Measurements from ENCODE around the gene MYLK. TPM values are rescaled to one million over a fixed set of nuclear protein-coding genes. Genes with fewer than 3 reads are reported as not detected.

MYLK gene, protein sequence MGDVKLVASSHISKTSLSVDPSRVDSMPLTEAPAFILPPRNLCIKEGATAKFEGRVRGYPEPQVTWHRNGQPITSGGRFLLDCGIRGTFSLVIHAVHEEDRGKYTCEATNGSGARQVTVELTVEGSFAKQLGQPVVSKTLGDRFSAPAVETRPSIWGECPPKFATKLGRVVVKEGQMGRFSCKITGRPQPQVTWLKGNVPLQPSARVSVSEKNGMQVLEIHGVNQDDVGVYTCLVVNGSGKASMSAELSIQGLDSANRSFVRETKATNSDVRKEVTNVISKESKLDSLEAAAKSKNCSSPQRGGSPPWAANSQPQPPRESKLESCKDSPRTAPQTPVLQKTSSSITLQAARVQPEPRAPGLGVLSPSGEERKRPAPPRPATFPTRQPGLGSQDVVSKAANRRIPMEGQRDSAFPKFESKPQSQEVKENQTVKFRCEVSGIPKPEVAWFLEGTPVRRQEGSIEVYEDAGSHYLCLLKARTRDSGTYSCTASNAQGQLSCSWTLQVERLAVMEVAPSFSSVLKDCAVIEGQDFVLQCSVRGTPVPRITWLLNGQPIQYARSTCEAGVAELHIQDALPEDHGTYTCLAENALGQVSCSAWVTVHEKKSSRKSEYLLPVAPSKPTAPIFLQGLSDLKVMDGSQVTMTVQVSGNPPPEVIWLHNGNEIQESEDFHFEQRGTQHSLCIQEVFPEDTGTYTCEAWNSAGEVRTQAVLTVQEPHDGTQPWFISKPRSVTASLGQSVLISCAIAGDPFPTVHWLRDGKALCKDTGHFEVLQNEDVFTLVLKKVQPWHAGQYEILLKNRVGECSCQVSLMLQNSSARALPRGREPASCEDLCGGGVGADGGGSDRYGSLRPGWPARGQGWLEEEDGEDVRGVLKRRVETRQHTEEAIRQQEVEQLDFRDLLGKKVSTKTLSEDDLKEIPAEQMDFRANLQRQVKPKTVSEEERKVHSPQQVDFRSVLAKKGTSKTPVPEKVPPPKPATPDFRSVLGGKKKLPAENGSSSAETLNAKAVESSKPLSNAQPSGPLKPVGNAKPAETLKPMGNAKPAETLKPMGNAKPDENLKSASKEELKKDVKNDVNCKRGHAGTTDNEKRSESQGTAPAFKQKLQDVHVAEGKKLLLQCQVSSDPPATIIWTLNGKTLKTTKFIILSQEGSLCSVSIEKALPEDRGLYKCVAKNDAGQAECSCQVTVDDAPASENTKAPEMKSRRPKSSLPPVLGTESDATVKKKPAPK (N-terminal part only)
- total RNA-seq (10 to 100 TPM in 1 of 2 donors, 1 to 10 TPM in 1; 2.1 to 52.1 TPM), total RNA-seq (0.12 to 0.15 reads per million in 2 donors)

DNA sequence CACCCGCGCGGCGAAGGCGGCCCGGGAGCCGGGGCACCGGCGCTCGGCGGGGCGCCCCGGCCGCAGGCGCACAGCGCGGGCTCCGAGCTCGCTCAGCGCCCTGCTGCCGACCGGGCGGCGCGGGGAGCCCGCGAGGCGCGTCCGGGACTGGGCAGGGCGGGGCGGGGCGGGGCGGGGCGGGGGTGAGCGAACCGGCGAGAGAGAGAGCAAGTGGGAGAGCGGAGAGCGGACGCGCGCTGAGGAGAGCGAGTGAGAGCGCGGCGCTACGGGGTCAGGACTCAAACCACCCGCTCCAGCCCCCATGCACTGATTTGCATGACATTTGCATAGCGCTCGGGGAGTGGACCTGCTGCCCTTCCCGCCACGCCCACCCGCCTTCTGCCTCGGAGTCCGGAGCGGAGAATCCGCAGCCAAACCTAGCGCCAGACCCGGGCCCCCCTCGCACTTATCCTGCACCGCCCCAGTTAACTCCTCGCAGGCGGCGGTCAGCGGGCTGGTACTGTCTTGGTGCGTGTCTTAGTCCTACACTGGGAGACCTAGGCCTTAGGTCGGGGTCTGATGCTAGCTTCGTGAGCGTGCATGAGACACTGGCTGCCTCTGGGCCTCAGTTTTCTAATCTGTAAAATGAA lies at the start of gene MYLK:
MYLK (minus strand) TSS at position 130 of the 629 bp plus-strand sequence. CDS start 90,491 bp downstream, outside the sequence.
- Mint-ChIP-seq H3K36me3 (ENCODE audit: low read depth) (peaks cover 4% of the 10 kb centered on the region), H3K27me3 (peaks cover 72% of the 10 kb centered on the region), H3K27ac (no peak within 1 kb of the TSS), H3K4me1 (peaks cover 9% of the 10 kb centered on the region), H3K4me3 (peak within 1 kb of the TSS; percentile 80)
- no peaks in the 10 kb centered on the region for H3K9me3 ChIP-seq (ENCODE audit: control insufficient read depth, low read length, poor library complexity, severe bottlenecking)
- DNase-seq, result peak in 1 of 3 donors; percentile 9
- peak; percentile 67 for ATAC-seq

DNA sequence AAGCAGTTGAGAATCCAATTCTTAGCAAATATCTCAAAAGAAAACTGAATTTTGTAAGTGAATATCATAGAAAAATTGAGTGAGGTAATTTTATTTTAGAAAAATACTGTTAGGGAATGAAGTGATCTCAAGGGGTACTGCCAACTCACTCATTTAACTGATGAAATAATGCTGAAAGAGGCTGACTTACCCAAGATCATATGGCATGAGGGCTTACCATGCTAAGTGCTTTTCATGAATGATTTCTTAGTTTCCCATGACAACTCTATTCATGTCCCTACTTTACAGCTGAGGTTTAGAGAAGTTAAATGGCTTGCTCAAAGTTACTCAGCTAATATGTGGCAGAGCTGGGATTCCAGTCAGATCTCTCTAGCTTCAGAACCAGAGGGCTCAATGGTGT lies 46.3 kb upstream of the MYLK start:
- ATAC-seq (no peak), DNase-seq (no peak)
- peaks cover 8% of the 10 kb centered on the region for H3K36me3 Mint-ChIP-seq (ENCODE audit: low read depth)
- H3K27ac Mint-ChIP-seq, result no peak overlapping the region
- H3K27me3 Mint-ChIP-seq, result no peaks in the 10 kb centered on the region
- H3K4me3 Mint-ChIP-seq, result no peak overlapping the region
- no peaks in the 10 kb centered on the region for H3K4me1 Mint-ChIP-seq
- H3K9me3 ChIP-seq (ENCODE audit: control insufficient read depth, low read length, poor library complexity, severe bottlenecking), result no peaks in the 10 kb centered on the region

DNA sequence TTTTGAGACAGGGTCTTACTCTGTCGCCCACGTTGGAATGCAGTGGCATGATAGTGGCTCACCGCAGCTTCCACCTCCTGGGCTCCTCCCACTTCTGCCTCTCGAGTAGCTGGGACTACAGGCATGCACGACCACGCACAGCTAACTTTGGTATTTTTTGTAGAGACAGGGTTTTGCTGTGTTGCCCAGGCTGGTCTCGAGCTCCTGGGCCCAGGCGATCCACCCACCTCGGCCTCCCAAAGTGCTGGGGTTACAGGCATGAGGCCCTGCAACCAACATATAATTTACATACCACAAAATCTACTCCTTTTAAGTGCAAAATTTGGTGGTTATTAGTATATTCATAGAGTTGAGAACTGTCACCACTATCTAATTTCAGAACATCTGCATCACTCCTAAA lies 45.2 kb upstream of the MYLK start:
- no peaks in the 10 kb centered on the region for H3K4me1 Mint-ChIP-seq
- no peaks in the 10 kb centered on the region for H3K27me3 Mint-ChIP-seq
- DNase-seq (no peak), ATAC-seq (no peak)
- peaks cover 12% of the 10 kb centered on the region for H3K36me3 Mint-ChIP-seq (ENCODE audit: low read depth)
- H3K27ac Mint-ChIP-seq, result no peak overlapping the region
- no peaks in the 10 kb centered on the region for H3K9me3 ChIP-seq (ENCODE audit: control insufficient read depth, low read length, poor library complexity, severe bottlenecking)
- no peak overlapping the region for H3K4me3 Mint-ChIP-seq

DNA sequence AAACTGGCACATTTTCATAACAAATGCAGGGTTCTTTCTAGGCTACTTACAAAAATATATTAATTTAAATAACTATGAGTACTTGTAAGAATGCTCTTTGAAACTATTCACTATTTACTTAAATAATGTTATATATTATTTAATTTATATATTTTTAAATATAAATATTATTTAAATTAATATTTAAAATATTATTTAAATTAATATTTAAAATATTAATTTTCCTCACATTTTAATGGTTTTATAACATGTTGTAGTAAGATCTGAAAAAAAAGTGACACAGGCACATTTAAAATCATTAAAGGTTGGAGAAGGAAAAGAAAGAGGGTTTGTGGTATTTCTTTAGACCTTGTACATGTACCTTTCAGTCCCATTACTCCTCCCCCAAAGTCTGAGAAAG lies 42.3 kb upstream of the MYLK start:
- Mint-ChIP-seq H3K27ac (no peak overlapping the region), H3K4me3 (no peak overlapping the region), H3K27me3 (no peaks in the 10 kb centered on the region), H3K4me1 (no peaks in the 10 kb centered on the region), H3K36me3 (ENCODE audit: low read depth) (peaks cover 15% of the 10 kb centered on the region)
- ATAC-seq (no peak), DNase-seq (no peak)
- no peaks in the 10 kb centered on the region for H3K9me3 ChIP-seq (ENCODE audit: control insufficient read depth, low read length, poor library complexity, severe bottlenecking)

DNA sequence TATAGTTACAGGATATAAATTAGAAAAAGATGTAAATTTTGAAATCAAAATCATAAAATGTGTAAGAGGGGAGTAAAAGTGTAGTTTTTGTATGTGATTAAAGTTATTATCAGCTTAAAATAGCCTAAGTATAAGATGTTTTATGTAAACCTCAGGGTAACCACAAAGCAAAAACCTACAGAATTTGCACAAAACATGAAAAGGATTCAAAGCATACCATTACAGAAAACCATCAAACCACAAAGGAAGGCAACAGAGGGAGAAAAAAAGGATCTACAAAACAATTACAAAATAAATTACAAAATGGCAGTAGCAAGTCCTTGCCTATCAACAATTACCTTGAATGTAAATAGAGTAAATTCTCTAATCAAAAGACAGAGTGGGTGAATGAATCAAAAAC lies 36.7 kb upstream of the MYLK start:
- H3K9me3 ChIP-seq (ENCODE audit: control insufficient read depth, low read length, poor library complexity, severe bottlenecking), result peaks cover 5% of the 10 kb centered on the region
- Mint-ChIP-seq H3K4me3 (no peak overlapping the region), H3K36me3 (ENCODE audit: low read depth) (peaks cover 18% of the 10 kb centered on the region), H3K27me3 (no peaks in the 10 kb centered on the region), H3K27ac (no peak overlapping the region), H3K4me1 (no peaks in the 10 kb centered on the region)
- DNase-seq (no peak), ATAC-seq (no peak)

DNA sequence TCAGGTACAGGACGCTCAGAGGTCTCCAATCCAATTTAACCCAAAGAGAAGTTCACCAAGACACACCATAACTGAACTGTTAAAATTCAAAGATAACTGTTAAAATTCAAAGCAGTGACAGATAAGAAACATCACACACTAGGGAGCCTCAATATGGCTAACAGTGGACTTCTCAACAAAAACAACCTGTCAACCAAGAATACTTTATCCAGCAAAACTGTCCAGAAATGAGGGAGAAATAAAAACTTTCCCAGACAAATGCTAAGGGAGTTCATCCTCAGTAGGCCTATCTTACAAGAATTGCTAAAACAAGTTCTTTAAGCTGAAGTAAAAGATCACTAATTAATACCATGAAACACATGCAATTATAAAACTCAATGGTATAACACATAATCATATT lies 36.3 kb upstream of the MYLK start:
- no peak for ATAC-seq
- Mint-ChIP-seq H3K4me3 (no peak overlapping the region), H3K27me3 (no peaks in the 10 kb centered on the region), H3K36me3 (ENCODE audit: low read depth) (peaks cover 18% of the 10 kb centered on the region), H3K27ac (no peak overlapping the region), H3K4me1 (no peaks in the 10 kb centered on the region)
- peaks cover 5% of the 10 kb centered on the region for H3K9me3 ChIP-seq (ENCODE audit: control insufficient read depth, low read length, poor library complexity, severe bottlenecking)
- no peak for DNase-seq

DNA sequence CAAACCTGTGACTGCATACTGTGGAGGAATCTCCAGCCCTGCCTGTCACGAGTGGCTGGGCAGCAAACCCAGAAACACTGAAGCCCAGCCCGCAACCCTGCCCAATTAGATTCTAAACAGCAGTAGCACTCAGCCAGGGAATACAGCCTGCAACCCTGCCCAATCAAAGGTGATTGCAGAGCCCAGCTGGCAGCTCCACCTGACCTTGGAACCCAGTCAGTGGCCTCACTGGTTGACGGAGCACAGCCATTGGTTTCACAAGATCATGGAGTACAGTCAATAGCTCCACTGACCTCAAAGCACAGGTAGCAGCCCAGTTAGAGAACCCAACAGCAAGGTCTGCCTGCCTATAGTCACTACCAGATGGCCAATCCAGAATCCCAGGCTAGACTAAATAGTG lies 35.2 kb upstream of the MYLK start:
- peaks cover 5% of the 10 kb centered on the region for H3K9me3 ChIP-seq (ENCODE audit: control insufficient read depth, low read length, poor library complexity, severe bottlenecking)
- no peak overlapping the region for H3K27ac Mint-ChIP-seq
- no peaks in the 10 kb centered on the region for H3K4me1 Mint-ChIP-seq
- peaks cover 13% of the 10 kb centered on the region for H3K36me3 Mint-ChIP-seq (ENCODE audit: low read depth)
- no peak overlapping the region for H3K4me3 Mint-ChIP-seq
- H3K27me3 Mint-ChIP-seq, result no peaks in the 10 kb centered on the region
- DNase-seq (no peak), ATAC-seq (no peak)

DNA sequence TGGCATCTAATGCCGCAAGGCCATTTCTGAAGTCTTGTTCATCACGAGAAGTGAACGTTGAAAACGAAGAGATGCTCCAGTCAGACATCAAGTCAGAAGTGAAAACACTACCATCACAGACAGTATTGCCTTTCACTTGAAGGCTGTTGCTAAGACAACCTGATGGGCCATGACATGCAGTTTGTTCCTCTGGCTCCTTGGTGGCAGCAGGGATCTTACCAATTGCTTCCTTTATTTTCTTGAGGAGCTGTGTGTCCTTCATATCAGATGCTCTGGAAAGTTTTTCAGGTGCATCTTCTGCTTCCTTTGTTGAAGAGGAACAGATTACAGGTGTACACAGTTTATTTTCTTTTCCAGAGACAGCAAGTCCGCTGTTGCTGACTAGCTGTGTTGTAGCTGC lies 30.7 kb upstream of the MYLK start:
- Mint-ChIP-seq H3K27ac (no peak overlapping the region), H3K27me3 (no peaks in the 10 kb centered on the region), H3K36me3 (ENCODE audit: low read depth) (no peaks in the 10 kb centered on the region), H3K4me1 (no peaks in the 10 kb centered on the region), H3K4me3 (no peak overlapping the region)
- no peak for DNase-seq
- ATAC-seq, result no peak
- H3K9me3 ChIP-seq (ENCODE audit: control insufficient read depth, low read length, poor library complexity, severe bottlenecking), result no peaks in the 10 kb centered on the region

DNA sequence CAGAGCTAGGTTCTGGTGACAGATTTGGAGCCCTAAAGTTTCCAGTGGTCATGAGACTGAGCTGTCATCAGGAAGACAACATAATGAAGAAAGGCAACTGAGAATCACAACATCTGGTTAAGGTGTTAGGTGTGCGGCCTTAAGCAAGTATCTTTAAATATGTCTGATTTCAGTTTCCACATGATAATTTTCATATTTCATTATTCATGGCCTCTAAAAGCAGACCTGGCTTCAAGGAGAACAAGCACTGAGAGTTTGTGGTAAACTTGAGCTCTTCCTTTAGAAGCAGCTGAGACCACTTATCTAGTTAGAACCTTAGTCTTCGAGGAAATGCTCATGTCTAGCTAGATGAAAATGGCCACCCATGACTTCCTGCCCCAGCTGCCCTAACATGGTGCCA lies 25.7 kb upstream of the MYLK start:
- Mint-ChIP-seq H3K4me1 (no peaks in the 10 kb centered on the region), H3K36me3 (ENCODE audit: low read depth) (no peaks in the 10 kb centered on the region), H3K27ac (no peak overlapping the region), H3K4me3 (no peak overlapping the region), H3K27me3 (no peaks in the 10 kb centered on the region)
- DNase-seq (no peak), ATAC-seq (no peak)
- no peaks in the 10 kb centered on the region for H3K9me3 ChIP-seq (ENCODE audit: control insufficient read depth, low read length, poor library complexity, severe bottlenecking)

DNA sequence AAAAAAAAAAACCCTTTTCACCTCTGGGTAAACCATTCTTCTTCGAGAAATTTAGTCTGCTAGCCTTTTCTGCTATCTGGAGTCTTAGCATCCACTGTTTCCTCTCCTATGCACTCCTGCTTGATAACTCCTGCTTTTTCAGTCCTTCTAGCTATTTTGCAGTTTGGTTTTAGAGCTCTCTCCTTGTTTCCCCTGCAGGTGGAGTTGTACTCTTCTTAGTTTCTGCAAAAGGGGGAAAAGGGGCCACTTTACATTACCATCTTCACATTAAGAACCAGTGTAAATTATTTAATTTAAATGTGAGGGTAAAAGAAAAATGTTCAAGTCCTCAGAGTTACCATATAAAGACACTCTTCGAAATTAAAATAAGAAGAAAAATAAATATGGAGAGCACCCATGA lies 23.6 kb upstream of the MYLK start:
- ATAC-seq (no peak), DNase-seq (no peak)
- Mint-ChIP-seq H3K27ac (no peak overlapping the region), H3K27me3 (peaks cover 7% of the 10 kb centered on the region), H3K36me3 (ENCODE audit: low read depth) (peaks cover 2% of the 10 kb centered on the region), H3K4me1 (no peaks in the 10 kb centered on the region), H3K4me3 (no peak overlapping the region)
- H3K9me3 ChIP-seq (ENCODE audit: control insufficient read depth, low read length, poor library complexity, severe bottlenecking), result no peaks in the 10 kb centered on the region

DNA sequence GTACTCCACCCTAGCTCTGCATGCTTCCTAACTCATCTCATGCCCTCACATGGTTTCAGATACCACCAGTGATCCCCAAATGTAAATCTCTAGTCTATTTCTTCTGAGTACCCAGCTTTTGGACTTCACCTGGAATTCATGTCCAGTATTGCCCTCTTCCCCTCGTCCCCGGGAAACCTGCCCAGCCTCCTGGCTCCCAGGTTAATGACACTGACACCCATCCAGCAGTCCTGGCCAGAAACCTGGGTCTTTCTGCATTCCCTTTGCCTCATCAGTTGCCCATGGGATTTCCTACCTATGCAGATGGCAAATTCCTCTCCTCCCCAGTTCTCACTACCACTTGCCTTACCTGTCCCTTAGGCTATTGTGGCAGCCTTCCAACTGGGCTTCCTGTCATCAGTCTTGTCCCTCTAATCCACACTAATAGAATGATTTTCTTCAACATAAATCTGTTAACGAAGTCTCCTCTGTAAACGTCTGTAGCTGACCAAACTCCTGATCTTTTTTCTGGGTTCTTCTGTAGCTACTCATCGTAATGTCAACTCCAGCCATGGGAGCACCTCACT lies 15.3 kb upstream of the MYLK start:
- no peak for ATAC-seq
- no peak for DNase-seq
- no peaks in the 10 kb centered on the region for H3K4me1 Mint-ChIP-seq
- no peaks in the 10 kb centered on the region for H3K9me3 ChIP-seq (ENCODE audit: control insufficient read depth, low read length, poor library complexity, severe bottlenecking)
- H3K36me3 Mint-ChIP-seq (ENCODE audit: low read depth), result peaks cover 2% of the 10 kb centered on the region
- no peak overlapping the region for H3K4me3 Mint-ChIP-seq
- no peak overlapping the region for H3K27ac Mint-ChIP-seq
- peaks cover 37% of the 10 kb centered on the region for H3K27me3 Mint-ChIP-seq

DNA sequence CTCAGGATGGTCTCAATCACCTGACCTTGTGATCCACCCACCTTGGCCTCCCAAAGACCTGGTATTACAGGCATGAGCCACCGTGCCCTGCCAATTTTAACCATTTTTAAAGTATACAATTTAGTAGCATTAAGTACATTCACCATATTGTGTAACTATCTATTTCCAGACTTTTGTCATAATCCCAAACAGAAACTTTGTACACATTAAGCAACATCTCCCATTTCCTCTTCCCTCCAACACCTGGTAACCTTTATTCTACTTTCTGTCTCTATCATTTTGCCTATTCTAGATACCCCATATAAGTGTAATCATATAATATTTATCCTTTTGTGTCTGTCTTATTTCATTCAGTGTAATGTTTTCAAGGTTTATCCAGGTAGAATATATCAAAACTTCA lies 8.9 kb upstream of the MYLK start:
- ATAC-seq, result no peak
- peaks cover 24% of the 10 kb centered on the region for H3K27me3 Mint-ChIP-seq
- no peak overlapping the region for H3K27ac Mint-ChIP-seq
- DNase-seq, result no peak
- H3K4me1 Mint-ChIP-seq, result no peaks in the 10 kb centered on the region
- no peak overlapping the region for H3K4me3 Mint-ChIP-seq
- no peaks in the 10 kb centered on the region for H3K9me3 ChIP-seq (ENCODE audit: control insufficient read depth, low read length, poor library complexity, severe bottlenecking)
- peaks cover 2% of the 10 kb centered on the region for H3K36me3 Mint-ChIP-seq (ENCODE audit: low read depth)
